Head of caudate nucleus (tissue), 42 donors: ENCODE data around the gene METTL24.
A peak's percentile ranks its signal among the peaks of the same experiment; 100 is the strongest.
"Not testable (repeated sequence)": the region's sequence is repeated elsewhere in the genome, so short reads cannot be mapped to it uniquely, and the experiment has no call there.

Experiments
- DNase-seq, 42 donors: peaks; one replicate each; pipeline versions ENCODE4 v3.0.0 to v3.0.0-alpha.2; 2020 to 2021; ENCODE audit warnings: mixed read lengths in 7 of 42
- intact Hi-C: fragments of 100-400 bp; cut with DNase I; formaldehyde crosslinking; loops from one replicate; pipeline ENCODE4 v1.15.0; 2022

Gene METTL24

DNA sequence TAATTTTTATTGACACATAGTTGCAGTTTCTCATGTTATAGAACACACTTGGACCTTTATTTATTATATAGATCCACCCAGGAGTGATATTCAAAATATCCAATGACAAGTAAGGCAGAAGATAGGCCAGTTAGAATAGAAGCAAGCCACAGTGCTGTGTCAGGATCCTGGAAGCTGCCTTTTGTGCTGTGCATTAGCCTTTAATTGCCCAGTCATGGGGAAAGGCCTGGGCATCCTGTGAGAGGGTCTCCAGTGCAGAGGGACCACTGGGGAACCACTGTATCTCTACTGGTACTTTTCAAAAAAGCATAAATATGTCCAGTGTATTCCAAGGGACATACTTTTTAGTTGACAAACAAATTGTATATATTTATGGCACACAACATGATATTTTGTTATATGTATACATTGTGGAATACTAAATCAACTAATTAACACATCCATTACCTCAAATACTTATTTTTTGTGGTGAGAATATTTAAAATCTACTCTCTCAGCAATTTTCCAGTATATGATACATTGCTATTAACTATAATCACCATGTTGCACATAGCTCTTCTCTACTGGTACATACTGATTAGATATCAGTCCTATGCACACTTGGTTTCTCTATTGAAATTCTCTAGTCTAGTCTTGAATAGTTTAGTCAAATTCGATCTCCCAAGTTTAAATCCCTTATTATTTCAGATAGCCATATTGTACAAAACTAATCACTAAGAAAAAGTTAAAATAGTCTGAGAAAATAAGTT is 118.4 kb downstream of the METTL24 start:
- DNase-seq = no peak
- intact Hi-C loops = no loop called here

DNA sequence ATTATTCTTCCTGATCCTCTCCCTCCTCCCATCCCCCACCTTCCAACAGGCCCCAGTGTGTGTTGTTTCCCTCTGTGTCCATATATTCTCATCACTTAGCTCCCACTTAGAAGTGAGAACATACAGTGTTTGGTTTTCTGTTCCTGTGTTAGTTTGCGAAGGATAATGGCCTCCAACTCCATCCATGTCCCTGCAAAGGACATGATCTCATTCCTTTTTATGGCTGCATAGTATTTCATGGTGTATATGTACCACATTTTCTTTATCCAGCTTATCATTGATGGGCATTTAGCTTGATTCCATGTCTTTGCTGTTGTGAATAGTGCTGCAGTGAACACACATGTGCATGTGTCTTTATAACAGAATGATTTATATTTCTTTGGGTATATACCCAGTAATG is 122.1 kb downstream of the METTL24 start:
- DNase-seq, intact Hi-C loops: not testable (repeated sequence)

DNA sequence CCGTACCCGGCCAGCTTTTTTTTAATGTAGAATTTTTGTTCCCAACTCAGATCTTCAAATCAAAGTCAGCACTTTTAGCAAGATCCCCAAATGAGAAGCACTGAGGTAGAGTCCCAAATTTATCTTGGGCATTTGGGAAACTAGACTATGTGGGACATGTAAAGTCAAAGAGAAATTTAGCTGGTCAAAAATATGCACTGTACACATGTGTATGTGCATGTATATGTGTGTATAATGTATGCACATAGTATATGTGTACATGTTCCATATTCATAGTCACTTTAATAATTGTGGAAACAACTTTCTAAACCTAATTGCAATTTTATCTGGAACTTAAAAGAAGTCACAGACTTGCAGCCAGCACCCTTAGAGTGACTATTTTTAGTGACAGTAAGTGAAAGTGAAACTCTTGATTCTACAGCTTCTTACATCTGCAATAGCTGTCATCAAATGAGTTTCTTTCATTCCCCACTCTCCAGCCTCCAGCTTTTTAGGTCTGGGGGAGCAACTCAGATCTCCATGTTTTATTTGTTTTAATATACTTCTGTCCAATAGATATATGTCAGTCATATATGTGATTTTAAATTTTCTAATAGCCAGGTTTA is 124.3 kb downstream of the METTL24 start:
- intact Hi-C loops = no loop called here
- DNase-seq = no peak

DNA sequence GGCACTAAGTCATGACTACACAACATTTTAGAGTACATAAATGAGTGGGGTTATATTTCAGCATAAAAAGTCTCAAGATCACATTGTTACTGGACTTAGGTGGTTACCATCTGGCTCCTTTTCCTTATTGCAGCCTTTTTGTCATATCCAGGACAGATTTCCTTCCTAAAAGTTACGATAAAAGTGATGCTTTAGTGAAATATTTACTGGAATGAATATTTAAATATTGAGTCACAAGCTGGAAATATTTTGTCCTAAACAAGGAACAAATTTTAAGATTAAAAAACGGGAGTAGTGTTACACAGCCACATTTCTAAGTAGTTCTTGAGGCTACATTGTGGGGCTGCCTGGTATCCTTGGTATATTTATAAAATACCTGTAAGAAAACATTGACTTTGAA is 125.7 kb downstream of the METTL24 start:
- intact Hi-C loops = no loop called here
- no peak for DNase-seq

DNA sequence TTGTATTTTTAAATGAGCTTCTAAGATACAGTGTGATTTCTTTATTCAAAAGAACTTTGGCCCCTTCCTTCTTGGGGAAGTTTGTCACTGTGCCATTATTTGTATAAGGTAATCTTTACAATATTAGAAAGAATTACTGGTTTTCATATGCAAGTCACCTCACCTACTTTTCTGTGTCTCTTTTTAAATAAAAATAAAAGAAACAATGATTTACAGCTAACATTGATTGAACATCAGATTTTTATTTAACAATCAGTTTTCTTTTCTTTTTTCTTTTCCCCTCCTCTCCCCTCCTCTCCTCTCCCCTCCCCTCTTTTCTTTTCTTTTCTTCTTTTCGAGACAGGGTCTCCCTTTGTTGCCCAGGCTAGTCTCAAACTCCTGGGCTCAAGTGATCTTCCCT is 131.9 kb downstream of the METTL24 start:
- intact Hi-C loops = no loop called here
- DNase-seq = no peak

DNA sequence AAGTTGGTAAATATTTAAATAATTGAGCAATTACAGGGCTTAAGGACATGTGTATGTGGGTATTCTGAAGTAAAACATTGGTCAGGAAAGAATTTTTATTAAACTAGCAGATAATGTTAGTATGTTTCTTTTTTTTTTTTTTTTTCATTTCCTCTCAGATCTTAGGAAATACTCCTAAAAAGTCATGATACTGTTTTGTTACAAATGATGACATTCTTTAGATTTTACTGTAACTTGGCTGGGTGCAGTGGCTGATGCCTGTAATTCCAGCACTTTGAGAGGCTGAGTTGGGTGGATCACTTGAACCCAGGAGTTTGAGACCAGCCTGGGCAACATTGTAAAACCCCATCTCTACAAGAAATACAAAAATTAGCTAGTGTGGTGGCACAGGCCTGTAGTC is 136.4 kb downstream of the METTL24 start:
- no peak for DNase-seq
- intact Hi-C loops = no loop called here

DNA sequence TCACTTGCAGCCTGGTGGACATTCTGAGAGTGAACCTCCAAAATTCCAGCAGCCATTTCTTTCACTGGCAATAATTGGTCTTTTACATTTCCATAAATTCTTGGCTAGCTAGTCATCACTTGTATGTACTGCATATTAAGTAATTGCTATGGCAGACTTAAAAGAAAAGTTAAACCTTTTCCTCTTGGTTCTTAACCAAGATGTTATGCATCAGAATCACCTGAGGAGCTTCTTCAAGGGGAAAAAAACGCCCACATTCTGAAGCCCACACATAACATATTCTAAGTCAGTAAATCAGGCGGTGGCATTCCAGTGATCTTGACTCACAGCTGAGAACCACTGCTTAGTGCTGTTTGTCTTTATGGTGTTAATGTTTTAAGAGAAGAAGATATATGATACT is 140.9 kb downstream of the METTL24 start:
- peak in 29 of 42 donors; percentile 10 to 80 (median 43) for DNase-seq
- intact Hi-C loops = no loop called here

DNA sequence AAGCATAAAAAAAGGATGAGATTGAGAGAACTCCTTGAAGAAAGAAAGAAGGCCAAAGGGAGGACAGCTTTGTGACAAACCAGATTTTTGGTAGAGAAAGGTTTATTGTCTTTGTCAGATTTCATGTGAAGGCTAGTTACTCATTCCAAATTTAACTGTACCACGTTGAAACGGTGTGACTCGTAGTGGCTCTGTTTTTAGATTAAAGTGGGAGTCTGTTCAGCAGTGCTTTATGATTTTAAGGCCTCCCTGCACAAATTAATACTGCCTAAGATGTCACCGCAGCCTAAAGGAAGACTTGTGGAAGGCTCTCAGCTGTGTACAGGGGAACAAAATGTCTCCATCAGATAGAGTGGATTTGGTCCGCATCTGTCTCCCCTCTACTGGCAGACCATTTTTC is 142.0 kb downstream of the METTL24 start:
- intact Hi-C loops = no loop called here

DNA sequence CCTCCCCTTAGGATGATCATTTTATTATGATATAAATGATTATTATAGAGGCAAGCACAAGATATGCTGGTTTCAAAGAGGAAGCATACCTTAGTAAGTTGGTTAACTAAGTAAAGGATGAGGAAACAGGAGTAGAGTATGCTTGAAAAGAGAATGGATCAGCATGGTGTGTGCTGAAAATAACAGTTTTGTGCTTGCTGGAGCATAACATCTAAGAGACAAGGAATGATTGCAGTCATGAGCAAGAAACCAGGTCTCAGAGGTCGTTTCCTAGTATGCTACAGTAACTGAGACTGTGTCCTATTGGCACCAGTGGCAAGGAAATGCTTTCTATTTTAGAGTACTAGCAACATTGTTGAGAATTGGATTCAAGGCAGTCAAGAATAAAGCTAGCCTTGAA is 143.8 kb downstream of the METTL24 start:
- DNase-seq = no peak
- intact Hi-C loops = no loop called here

More for the DNA sequence above, 142.0 kb downstream of the METTL24 start:
- peak in 18 of 42 donors; percentile 7 to 71 (median 36) for DNase-seq

DNA sequence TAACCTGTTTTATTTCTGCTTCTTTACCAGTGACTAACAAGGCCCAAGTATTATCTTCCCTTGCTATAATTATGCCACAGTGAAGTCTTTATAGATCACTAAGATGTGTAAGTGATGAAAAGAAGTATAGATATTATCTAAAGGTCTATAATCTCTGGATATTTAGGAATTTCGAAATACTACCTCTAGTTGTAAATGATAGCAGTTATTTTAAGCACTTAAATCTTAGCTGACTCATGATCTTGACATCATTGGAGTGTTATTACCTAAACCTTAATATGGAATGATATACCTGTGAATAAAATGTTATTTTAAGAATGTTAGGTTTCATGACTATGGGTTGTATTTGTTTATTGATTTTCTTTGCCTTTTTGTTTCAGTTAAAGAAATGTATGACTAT is 146.4 kb downstream of the METTL24 start:
- no peak for DNase-seq
- intact Hi-C loops = no loop called here

DNA sequence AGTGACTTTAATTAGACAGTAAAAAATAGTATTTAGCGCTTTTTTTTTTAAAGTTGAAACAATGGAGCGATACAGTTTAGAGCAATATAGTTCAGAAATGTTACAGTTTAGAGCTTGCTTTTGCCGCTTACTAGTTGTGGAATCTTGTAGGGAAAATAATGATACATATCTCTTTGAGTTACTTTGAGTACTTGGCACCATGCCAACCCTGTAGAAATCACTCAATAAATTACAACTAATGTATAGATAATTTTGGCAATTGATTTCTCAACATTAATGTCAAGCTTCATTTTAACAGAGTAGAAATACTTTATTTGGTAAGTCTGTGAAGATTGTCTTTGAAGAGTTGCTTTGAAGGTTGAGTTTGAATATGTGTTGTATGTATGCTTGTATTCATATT is 150.5 kb downstream of the METTL24 start:
- no peak for DNase-seq
- intact Hi-C loops = no loop called here

DNA sequence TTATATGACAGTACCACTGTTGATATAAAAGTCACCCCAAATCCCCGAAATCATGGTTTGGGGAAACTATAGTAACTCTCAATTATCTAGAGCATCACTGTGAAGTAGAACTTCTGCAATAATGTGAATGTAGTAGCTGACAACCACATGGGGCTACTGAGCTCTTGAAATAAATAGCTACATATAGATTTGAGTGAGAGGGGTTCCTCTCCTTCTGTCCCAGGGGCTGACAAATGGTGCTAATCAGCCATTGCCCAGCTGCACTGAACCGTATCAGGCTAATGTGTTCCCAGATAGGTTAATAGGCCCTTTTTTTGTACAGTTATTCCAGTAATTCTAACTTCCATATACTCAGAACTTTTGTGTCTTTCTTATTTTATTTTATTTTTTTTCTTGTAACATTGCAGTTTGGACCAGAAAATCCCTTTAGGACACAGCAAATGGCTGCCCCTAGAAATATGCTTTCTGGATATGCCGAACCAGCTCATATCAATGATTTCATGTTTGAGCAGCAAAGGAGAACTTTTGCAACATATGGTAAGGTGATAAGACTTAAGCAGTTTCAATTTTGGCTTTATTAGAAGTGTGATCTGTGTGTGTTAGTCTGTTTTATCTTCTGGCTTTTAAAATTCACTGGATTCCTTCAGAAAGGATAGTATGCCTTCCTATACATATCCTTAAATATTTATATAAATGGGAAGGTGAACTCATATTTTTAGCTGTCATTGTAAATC is 156.8 kb downstream of the METTL24 start:
- DNase-seq = no peak

DNA sequence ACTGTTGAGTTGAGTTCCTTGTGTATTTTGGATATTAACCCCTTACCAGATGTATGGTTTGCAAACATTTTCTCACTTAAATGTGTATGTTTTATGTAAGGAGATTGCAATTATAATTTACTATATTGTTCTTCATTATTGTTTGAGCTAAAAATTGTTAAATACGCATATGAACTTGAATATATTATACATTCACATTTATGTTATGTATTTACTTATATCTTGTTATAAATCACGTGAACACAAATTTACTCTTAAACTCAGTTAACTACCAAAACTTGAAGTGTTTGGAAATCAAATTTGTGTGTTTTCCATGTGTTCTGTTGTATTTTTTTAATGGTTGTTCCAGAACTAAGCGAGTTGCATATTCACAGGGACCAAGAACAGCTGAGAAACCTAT is 159.6 kb downstream of the METTL24 start:
- DNase-seq = no peak
- intact Hi-C loops = no loop called here

More for the DNA sequence above, 156.8 kb downstream of the METTL24 start:
- intact Hi-C loops = no loop called here

DNA sequence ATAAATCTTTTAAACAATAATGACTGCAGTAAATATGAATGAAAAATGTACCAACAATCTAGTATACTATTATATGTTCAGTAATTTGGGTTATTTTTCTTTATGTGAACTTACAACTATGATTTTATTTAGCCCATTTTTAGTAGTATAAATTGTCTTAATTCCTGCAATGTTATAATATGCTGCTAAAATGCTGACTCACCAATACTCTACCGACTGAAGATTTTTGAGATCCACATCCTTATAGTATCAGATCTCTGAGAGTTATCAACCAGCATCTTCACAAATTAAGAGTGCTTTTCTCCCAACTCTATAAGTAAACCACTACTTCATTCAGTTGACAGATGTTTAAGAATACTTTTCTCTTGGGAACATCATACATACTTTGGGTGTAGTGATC is 161.3 kb downstream of the METTL24 start:
- intact Hi-C loops = no loop called here
- no peak for DNase-seq

DNA sequence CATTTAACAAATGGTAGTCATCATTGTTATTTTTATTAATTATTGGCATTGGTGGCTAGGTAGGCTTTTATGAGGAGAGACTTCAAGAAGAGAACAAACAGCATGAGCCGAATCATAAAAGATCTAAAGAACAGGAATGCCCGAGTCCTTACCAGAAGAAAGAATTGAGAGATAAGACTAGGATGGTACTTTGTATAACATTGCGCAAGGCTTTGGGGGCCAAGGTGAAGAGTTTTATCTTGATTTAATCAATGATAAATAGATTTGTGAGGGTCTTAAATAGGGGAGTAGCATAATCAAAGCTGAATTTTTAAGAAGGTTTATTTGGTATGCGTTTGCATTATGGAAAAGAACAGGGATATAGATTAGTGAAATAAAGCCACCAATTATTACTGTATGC is 162.5 kb downstream of the METTL24 start:
- intact Hi-C loops = no loop called here

More for the DNA sequence above, 162.5 kb downstream of the METTL24 start:
- DNase-seq = no peak
